GM23338 (cell line): ENCODE results near the gene MED13. TPM values are rescaled to one million over a fixed set of nuclear protein-coding genes. Genes with fewer than 3 reads are reported as not detected.
A peak's percentile ranks its signal among the peaks of the same experiment; 100 is the strongest.

ENCODE experiments used
- ATAC-seq: fragments of 200-7000 bp; cut with Tn5 transposase; 3 replicates; pipeline ENCODE4 v1.9.1; 2020
- DNase-seq: peaks from one replicate; pipeline ENCODE4 v3.0.0-alpha.2; 2015; ENCODE audit warnings: low spot score
- H2AFZ ChIP-seq: fragments of 200-600 bp; sonication (generic); 2 replicates; pipeline ENCODE4 v1.8.0; 2016; ENCODE audit warnings: antibody characterized with exemption, mild to moderate bottlenecking, moderate library complexity
- H3F3A ChIP-seq: fragments of 200-600 bp; sonication (generic); replicated peaks from 2 replicates; pipeline ENCODE4 v1.8.0; 2017; ENCODE audit warnings: antibody characterized with exemption, mixed run types, low read depth
- H3K27ac ChIP-seq: fragments of 200-600 bp; sonication (generic); 2 replicates; pipeline ENCODE4 v1.6.1; 2016; ENCODE audit warnings: low read depth
- H3K27me3 ChIP-seq: fragments of 200-600 bp; sonication (generic); 2 replicates; pipeline ENCODE4 v1.8.0; 2016; ENCODE audit warnings: mild to moderate bottlenecking, mixed run types, moderate library complexity; ENCODE audit not compliant: insufficient read depth
- H3K36me3 ChIP-seq: fragments of 200-600 bp; sonication (generic); 2 replicates; pipeline ENCODE4 v1.8.0; 2016; ENCODE audit warnings: mild to moderate bottlenecking; ENCODE audit not compliant: insufficient read depth
- H3K4me1 ChIP-seq: fragments of 200-600 bp; sonication (generic); 2 replicates; pipeline ENCODE4 v1.8.0; 2016; ENCODE audit warnings: mild to moderate bottlenecking, moderate library complexity; ENCODE audit not compliant: insufficient read depth
- H3K4me2 ChIP-seq: fragments of 200-600 bp; sonication (generic); 2 replicates; pipeline ENCODE4 v1.7.1; 2017; ENCODE audit warnings: mixed run types
- H3K4me3 ChIP-seq: fragments of 200-600 bp; sonication (generic); 2 replicates; pipeline ENCODE4 v1.6.1; 2016; ENCODE audit warnings: mixed run types
- H3K79me2 ChIP-seq: fragments of 200-600 bp; sonication (generic); replicated peaks from 2 replicates; pipeline ENCODE4 v1.8.0; 2017; ENCODE audit warnings: mild to moderate bottlenecking; ENCODE audit not compliant: insufficient read depth
- H3K9me2 ChIP-seq: fragments of 200-600 bp; sonication (generic); 2 replicates; pipeline ENCODE4 v1.8.0; 2017; ENCODE audit not compliant: insufficient read depth
- H4K20me1 ChIP-seq: fragments of 200-600 bp; sonication (generic); replicated peaks from 2 replicates; pipeline ENCODE4 v1.8.0; 2017; ENCODE audit warnings: mild to moderate bottlenecking; ENCODE audit not compliant: insufficient read depth
- H3K27ac Mint-ChIP-seq: 2 replicates; pipeline ENCODE4 v1.8.0; 2020; ENCODE audit warnings: inconsistent platforms, mild to moderate bottlenecking, moderate library complexity, mixed read lengths
- H3K27me3 Mint-ChIP-seq: 3 replicates; pipeline ENCODE4 v1.8.0; 2022; ENCODE audit warnings: low read depth, mild to moderate bottlenecking, moderate library complexity, mixed read lengths, inconsistent platforms; ENCODE audit not compliant: insufficient read depth, poor library complexity
- H3K36me3 Mint-ChIP-seq: 3 replicates; pipeline ENCODE4 v1.8.0; 2021; ENCODE audit warnings: low read depth, mild to moderate bottlenecking, inconsistent platforms, moderate library complexity, mixed read lengths
- H3K4me1 Mint-ChIP-seq: 3 replicates; pipeline ENCODE4 v1.8.0; 2020; ENCODE audit warnings: mild to moderate bottlenecking, inconsistent platforms, mixed read lengths
- H3K4me3 Mint-ChIP-seq: 3 replicates; pipeline ENCODE4 v1.8.0; 2021; ENCODE audit warnings: moderate library complexity, mild to moderate bottlenecking, inconsistent platforms, mixed read lengths
- H3K9me3 Mint-ChIP-seq: 3 replicates; pipeline ENCODE4 v1.8.0; 2020; ENCODE audit warnings: moderate library complexity, mild to moderate bottlenecking, inconsistent platforms, mixed read lengths
- CREB1 ChIP-seq: fragments of 250-450 bp; sonication (Bioruptor Pico); IDR thresholded peaks from 2 replicates; pipeline ENCODE4 v1.5.0; 2020; ENCODE audit warnings: low read depth, mild to moderate bottlenecking, moderate library complexity
- CTCF ChIP-seq, 2 experiments: fragments of 200-600 bp in 1 of 2; sonication (generic) in 1 of 2; conservative IDR thresholded peaks; 2 replicates each; pipeline versions ENCODE4 v1.5.1 to v1.6.1; 2016 to 2017; ENCODE audit warnings: antibody characterized with exemption in 2 of 2, low read depth in 2 of 2, mild to moderate bottlenecking in 2 of 2, moderate library complexity in 1 of 2
- ETS1 ChIP-seq: IDR thresholded peaks from 2 replicates; pipeline ENCODE4 v1.6.1; 2016; ENCODE audit warnings: antibody characterized with exemption
- EZH2 ChIP-seq: fragments of 200-600 bp; sonication (generic); IDR thresholded peaks from one replicate; pipeline ENCODE4 v1.8.0; 2017; ENCODE audit warnings: antibody characterized with exemption, mild to moderate bottlenecking, low read depth; ENCODE audit not compliant: unreplicated experiment
- EZH2phosphoT487 ChIP-seq: fragments of 200-600 bp; sonication (generic); IDR thresholded peaks from one replicate; pipeline ENCODE4 v1.8.1; 2018; ENCODE audit warnings: antibody characterized with exemption; ENCODE audit not compliant: unreplicated experiment
- JUNB ChIP-seq: IDR thresholded peaks from one replicate; pipeline ENCODE4 v1.6.1; 2016; ENCODE audit warnings: antibody characterized with exemption; ENCODE audit not compliant: unreplicated experiment
- NANOG ChIP-seq: IDR thresholded peaks from 2 replicates; pipeline ENCODE4 v1.6.1; 2016; ENCODE audit warnings: antibody characterized with exemption, borderline replicate concordance
- POLR2AphosphoS5 ChIP-seq: IDR thresholded peaks from 2 replicates; pipeline ENCODE4 v1.6.1; 2016; ENCODE audit warnings: antibody characterized with exemption, low read depth
- REST ChIP-seq: IDR thresholded peaks from one replicate; pipeline ENCODE4 v1.6.1; 2018; ENCODE audit warnings: antibody characterized with exemption; ENCODE audit not compliant: unreplicated experiment
- STAT1 ChIP-seq: IDR thresholded peaks from one replicate; pipeline ENCODE4 v1.6.1; 2016; ENCODE audit warnings: antibody characterized with exemption; ENCODE audit not compliant: unreplicated experiment
- ZNF114 ChIP-seq: fragments of 250-450 bp; sonication (Bioruptor Pico); IDR thresholded peaks from 2 replicates; pipeline ENCODE4 v1.5.0; 2020; ENCODE audit warnings: mild to moderate bottlenecking, moderate library complexity
- ZNF331 ChIP-seq: fragments of 250-450 bp; sonication (Bioruptor Pico); IDR thresholded peaks from 2 replicates; pipeline ENCODE4 v1.5.0; 2020; ENCODE audit warnings: low read depth, mild to moderate bottlenecking, moderate library complexity
- ZNF462 ChIP-seq: fragments of 250-450 bp; sonication (Bioruptor Pico); IDR thresholded peaks from 2 replicates; pipeline ENCODE4 v1.5.0; 2020; ENCODE audit warnings: mild to moderate bottlenecking, moderate library complexity
- polyA plus RNA-seq: library from polyadenylated mRNA; unstranded; fragments of >200 nt; fragmentation: Nextera tagmentation; extraction: Ambion mirVana; gene quantifications from 2 replicates; pipeline ENCODE4 v1.2.1, GENCODE V29; 2016
- total RNA-seq: library from RNA; depleted of rRNA; stranded (reverse); fragments of >200 nt; shearing (Covaris generic); gene quantifications from 2 replicates; pipeline ENCODE4 v1.2.3, GENCODE V29; 2014

MED13 gene
- total and polyA plus RNA-seq, 2 experiments from 2014 or later: 13.0 to 45.8 TPM

- DNase-seq (no peak), ATAC-seq (no peak)
- H3K36me3 ChIP-seq: no peaks in the 10 kb centered on the region
These were observed 25.1 kb upstream of the MED13 start for GRCh38 chr17:62090021-62090824.

More at GRCh38 chr17:62090021-62090824, 25.1 kb upstream of the MED13 start:
- no peak for TF ChIP-seq ZNF331 (CRISPR knock-in tag)
- TF ChIP-seq JUNB: no peak
- no peak for TF ChIP-seq REST
- TF ChIP-seq EZH2: no peak
- no peak for TF ChIP-seq ZNF462
- no peak for TF ChIP-seq POLR2AphosphoS5
- TF ChIP-seq CREB1 (CRISPR knock-in tag): no peak
- no peak for TF ChIP-seq CTCF (conservative IDR thresholded peaks at IDR 0.05; ENCODE audit: low read depth in 2 of 2)
- TF ChIP-seq NANOG: no peak
- TF ChIP-seq STAT1: no peak
- no peak for TF ChIP-seq EZH2phosphoT487
- TF ChIP-seq ZNF114 (CRISPR knock-in tag): no peak
- TF ChIP-seq ETS1: no peak
- Histone ChIP-seq H2AFZ (0 out of 2 replicates have a peak overlapping the region, but pooled peaks have one; percentile 87), H3K4me3 (no peak overlapping the region), H3K4me1 (no peaks in the 10 kb centered on the region), H3F3A (no peaks in the 10 kb centered on the region), H3K27me3 (no peaks in the 10 kb centered on the region), H3K79me2 (no peaks in the 10 kb centered on the region), H3K9me2 (0 out of 2 replicates have a peak, but pooled peaks cover 3% of the 10 kb centered on the region), H4K20me1 (no peaks in the 10 kb centered on the region), H3K4me2 (no peak overlapping the region), H3K27ac (no peak overlapping the region)
- no peaks in the 10 kb centered on the region for H3K4me1 Mint-ChIP-seq
- no peaks in the 10 kb centered on the region for H3K27me3 Mint-ChIP-seq
- H3K9me3 Mint-ChIP-seq: no peaks in the 10 kb centered on the region
- H3K27ac Mint-ChIP-seq: no peak overlapping the region
- no peak overlapping the region for H3K4me3 Mint-ChIP-seq
- H3K36me3 Mint-ChIP-seq: no peaks in the 10 kb centered on the region
